Measurements from ENCODE around the gene SLC24A3. TPM values are rescaled to one million over a fixed set of nuclear protein-coding genes. Genes with fewer than 3 reads are reported as not detected.

Gene SLC24A3
- total RNA-seq, 1 donor from 2014 or later = 0.79 TPM

- Mint-ChIP-seq H3K4me3 (ENCODE audit: unreplicated experiment) (no peak overlapping the region), H3K36me3 (ENCODE audit: low read depth, unreplicated experiment) (no peaks in the 10 kb centered on the region), H3K27me3 (ENCODE audit: low read depth, unreplicated experiment) (peaks cover 13% of the 10 kb centered on the region), H3K27ac (ENCODE audit: unreplicated experiment) (no peak overlapping the region), H3K9me3 (ENCODE audit: unreplicated experiment) (no peaks in the 10 kb centered on the region), H3K4me1 (ENCODE audit: low read depth, unreplicated experiment) (no peaks in the 10 kb centered on the region)
- Histone ChIP-seq H3K9me3 (ENCODE audit: insufficient read depth, low read depth, low read length) (peaks cover 3% of the 10 kb centered on the region), H3K27ac (ENCODE audit: low read depth, low read length) (no peak overlapping the region), H4K20me1 (ENCODE audit: insufficient read depth, low read length) (no peaks in the 10 kb centered on the region), H3K4me1 (ENCODE audit: insufficient read depth, low read length) (no peaks in the 10 kb centered on the region), H3K4me3 (ENCODE audit: insufficient read depth, low read depth, low read length) (no peak overlapping the region), H2AFZ (ENCODE audit: low read depth, low read length) (no peak overlapping the region), H3K4me2 (ENCODE audit: low read length) (no peak overlapping the region), H3K27me3 (ENCODE audit: insufficient read depth, low read length) (no peaks in the 10 kb centered on the region), H3K79me2 (ENCODE audit: insufficient read depth, low read length) (no peaks in the 10 kb centered on the region), H3K36me3 (ENCODE audit: insufficient read depth, low read length) (no peaks in the 10 kb centered on the region), H3K9ac (ENCODE audit: low read length) (no peak overlapping the region)
- FAIRE-seq (no peak), DNase-seq (ENCODE audit: low read depth) (no peak)
- no peak for TF ChIP-seq EZH2 (IDR thresholded peaks at IDR 0.05; ENCODE audit: insufficient read depth, low read length)
Measured at GRCh38 chr20:19292254-19292653, 79.8 kb downstream of the SLC24A3 start.

DNA sequence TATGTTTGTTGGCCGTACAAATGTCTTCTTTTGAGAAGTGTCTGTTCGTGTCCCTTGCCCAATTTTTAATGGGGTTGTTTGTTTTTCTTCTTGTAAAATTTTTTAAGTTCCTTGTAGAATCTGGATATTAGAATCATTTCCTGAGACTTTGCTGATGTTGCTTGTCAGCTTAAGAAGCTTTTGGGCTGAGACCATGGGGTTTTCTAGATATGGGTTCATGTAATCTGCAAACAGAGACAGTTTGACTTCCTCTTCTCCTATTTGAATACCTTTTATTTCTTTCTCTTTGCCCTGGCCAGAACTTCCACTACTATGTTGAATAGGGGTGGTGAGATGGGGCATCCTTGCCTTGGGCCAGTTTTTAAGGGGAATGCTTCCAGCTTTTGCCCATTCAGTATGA lies 82.6 kb downstream of the SLC24A3 start:
- Histone ChIP-seq H3K27ac (ENCODE audit: low read depth, low read length) (no peak overlapping the region), H3K27me3 (ENCODE audit: insufficient read depth, low read length) (no peaks in the 10 kb centered on the region), H4K20me1 (ENCODE audit: insufficient read depth, low read length) (no peaks in the 10 kb centered on the region), H3K79me2 (ENCODE audit: insufficient read depth, low read length) (no peaks in the 10 kb centered on the region), H2AFZ (ENCODE audit: low read depth, low read length) (no peak overlapping the region), H3K4me1 (ENCODE audit: insufficient read depth, low read length) (no peaks in the 10 kb centered on the region), H3K9me3 (ENCODE audit: insufficient read depth, low read depth, low read length) (peaks cover 3% of the 10 kb centered on the region), H3K9ac (ENCODE audit: low read length) (no peak overlapping the region), H3K4me2 (ENCODE audit: low read length) (no peak overlapping the region), H3K4me3 (ENCODE audit: insufficient read depth, low read depth, low read length) (no peak overlapping the region), H3K36me3 (ENCODE audit: insufficient read depth, low read length) (no peaks in the 10 kb centered on the region)
- Mint-ChIP-seq H3K36me3 (ENCODE audit: low read depth, unreplicated experiment) (no peaks in the 10 kb centered on the region), H3K4me1 (ENCODE audit: low read depth, unreplicated experiment) (no peaks in the 10 kb centered on the region), H3K4me3 (ENCODE audit: unreplicated experiment) (no peak overlapping the region), H3K27ac (ENCODE audit: unreplicated experiment) (no peak overlapping the region), H3K27me3 (ENCODE audit: low read depth, unreplicated experiment) (peaks cover 15% of the 10 kb centered on the region), H3K9me3 (ENCODE audit: unreplicated experiment) (no peaks in the 10 kb centered on the region)
- DNase-seq (ENCODE audit: low read depth) = no peak
- no peak for FAIRE-seq
- TF ChIP-seq CTCF (IDR thresholded peaks at IDR 0.05; ENCODE audit: insufficient read depth, low read depth, low read length) (no peak), EZH2 (IDR thresholded peaks at IDR 0.05; ENCODE audit: insufficient read depth, low read length) (no peak)

- no peaks in the 10 kb centered on the region for H3K4me1 ChIP-seq (ENCODE audit: insufficient read depth, low read length)
- FAIRE-seq (no peak), DNase-seq (ENCODE audit: low read depth) (no peak)
- H3K4me2 ChIP-seq (ENCODE audit: low read length) = no peak overlapping the region
- peaks cover 4% of the 10 kb centered on the region for H3K9me3 ChIP-seq (ENCODE audit: insufficient read depth, low read depth, low read length)
- no peak overlapping the region for H3K4me3 ChIP-seq (ENCODE audit: insufficient read depth, low read depth, low read length)
- Mint-ChIP-seq H3K4me1 (ENCODE audit: low read depth, unreplicated experiment) (no peaks in the 10 kb centered on the region), H3K4me3 (ENCODE audit: unreplicated experiment) (no peak overlapping the region), H3K36me3 (ENCODE audit: low read depth, unreplicated experiment) (no peaks in the 10 kb centered on the region), H3K27me3 (ENCODE audit: low read depth, unreplicated experiment) (peaks cover 11% of the 10 kb centered on the region), H3K9me3 (ENCODE audit: unreplicated experiment) (no peaks in the 10 kb centered on the region), H3K27ac (ENCODE audit: unreplicated experiment) (no peak overlapping the region)
- no peaks in the 10 kb centered on the region for H3K27me3 ChIP-seq (ENCODE audit: insufficient read depth, low read length)
- no peak overlapping the region for H3K9ac ChIP-seq (ENCODE audit: low read length)
- no peak overlapping the region for H3K27ac ChIP-seq (ENCODE audit: low read depth, low read length)
- H3K79me2 ChIP-seq (ENCODE audit: insufficient read depth, low read length) = no peaks in the 10 kb centered on the region
- no peak overlapping the region for H2AFZ ChIP-seq (ENCODE audit: low read depth, low read length)
- TF ChIP-seq CTCF (IDR thresholded peaks at IDR 0.05; ENCODE audit: insufficient read depth, low read depth, low read length) (no peak), EZH2 (IDR thresholded peaks at IDR 0.05; ENCODE audit: insufficient read depth, low read length) (no peak)
- H3K36me3 ChIP-seq (ENCODE audit: insufficient read depth, low read length) = no peaks in the 10 kb centered on the region
- H4K20me1 ChIP-seq (ENCODE audit: insufficient read depth, low read length) = no peaks in the 10 kb centered on the region
Measured at GRCh38 chr20:19298652-19299051, 86.2 kb downstream of the SLC24A3 start.

Measured in astrocyte (in vitro differentiated cells and primary cell).